NCI-H1417 (cell line): ENCODE data around the gene ATP6AP2.

ENCODE experiments used
- DNase-seq, 3 experiments: peaks; one replicate each; lab custom pipeline; 2025; lab: John Stamatoyannopoulos, UW

ATP6AP2 gene

DNA sequence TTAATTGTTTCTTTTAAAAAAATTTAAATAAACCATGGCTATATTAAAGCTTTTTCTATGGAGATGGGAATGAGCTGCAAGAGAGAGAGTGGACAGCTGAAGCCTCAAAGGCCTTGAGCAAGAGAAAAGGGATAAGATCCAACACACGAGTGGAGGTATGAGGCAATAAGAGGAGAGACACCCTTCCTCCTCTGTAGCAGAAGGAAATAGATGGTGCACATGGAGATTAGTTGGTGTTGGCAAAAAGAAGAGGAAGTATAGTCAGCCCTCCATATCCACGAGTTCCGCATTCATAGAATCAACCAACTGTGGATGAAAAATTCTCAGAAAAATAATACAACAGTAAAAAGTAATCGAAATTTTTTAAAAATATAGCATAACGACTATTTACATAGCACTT is 63.4 kb downstream of the ATP6AP2 start:
- no peak for DNase-seq

DNA sequence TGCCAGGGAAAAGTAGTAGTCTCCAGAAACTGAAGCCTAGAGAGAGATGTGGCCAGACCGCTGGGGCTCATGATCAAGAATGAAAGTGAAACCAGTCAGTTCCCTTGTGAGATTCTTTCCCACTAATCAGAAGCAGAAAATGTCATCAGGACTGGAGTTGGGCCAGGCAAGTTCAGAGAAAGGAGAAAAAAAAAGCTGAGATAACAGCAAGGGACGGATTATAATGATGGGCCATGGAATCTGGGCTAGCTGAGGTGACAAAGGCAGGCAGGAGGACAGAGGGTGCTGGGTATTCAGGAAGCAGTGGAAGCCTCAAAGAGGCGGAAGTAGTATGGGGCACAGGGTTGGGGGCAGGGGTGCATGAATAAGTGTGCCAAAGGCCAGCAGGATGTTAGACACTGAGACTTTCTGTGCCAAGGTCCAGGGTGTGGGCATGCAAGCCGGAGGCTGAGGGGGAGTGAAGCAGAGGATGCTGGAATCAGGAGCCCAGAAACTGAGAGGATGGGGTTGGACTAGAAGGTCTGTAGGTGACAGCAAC is 64.1 kb downstream of the ATP6AP2 start:
- DNase-seq = no peak

DNA sequence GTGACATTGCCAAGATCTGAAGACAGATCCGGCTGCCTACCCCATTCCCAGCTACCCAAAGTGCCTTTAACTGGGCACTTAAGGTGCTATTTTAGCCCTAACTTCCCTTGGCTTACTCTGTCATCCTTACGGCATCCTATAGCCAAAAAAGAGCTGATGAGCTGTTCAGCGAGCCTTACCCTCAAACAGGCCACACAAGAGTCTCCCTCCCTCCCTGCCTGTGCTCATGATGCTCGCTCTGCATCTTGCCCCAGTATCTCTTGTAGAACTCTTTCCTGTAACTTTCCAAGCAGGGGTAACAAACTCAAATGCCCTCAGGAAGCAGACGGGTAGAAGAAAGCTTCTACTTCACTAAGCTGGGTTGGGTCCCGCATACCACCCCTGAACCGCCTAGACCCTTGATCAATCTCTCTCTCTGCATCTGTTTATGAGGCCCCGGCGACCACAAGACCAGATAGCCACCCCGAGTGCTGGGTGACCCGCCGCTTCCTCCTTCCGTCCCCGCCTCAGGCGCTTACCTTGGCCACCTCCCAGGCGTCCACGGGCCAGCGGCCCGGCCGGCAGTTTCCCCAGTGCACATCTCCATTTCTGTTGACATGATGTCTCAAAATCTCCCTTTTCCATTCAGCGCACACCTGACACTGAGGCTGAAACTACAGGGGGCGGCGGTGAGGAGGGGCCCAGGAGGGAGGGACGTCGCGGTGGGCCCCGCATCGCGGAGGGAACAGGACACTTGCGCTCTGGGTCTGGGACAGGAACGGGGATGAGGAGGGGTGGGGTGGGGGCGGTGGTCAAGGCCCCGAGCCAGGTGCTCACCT is 65.9 kb downstream of the ATP6AP2 start:
- DNase-seq = peak in 2 of 3 experiments; percentile 70 to 72

DNA sequence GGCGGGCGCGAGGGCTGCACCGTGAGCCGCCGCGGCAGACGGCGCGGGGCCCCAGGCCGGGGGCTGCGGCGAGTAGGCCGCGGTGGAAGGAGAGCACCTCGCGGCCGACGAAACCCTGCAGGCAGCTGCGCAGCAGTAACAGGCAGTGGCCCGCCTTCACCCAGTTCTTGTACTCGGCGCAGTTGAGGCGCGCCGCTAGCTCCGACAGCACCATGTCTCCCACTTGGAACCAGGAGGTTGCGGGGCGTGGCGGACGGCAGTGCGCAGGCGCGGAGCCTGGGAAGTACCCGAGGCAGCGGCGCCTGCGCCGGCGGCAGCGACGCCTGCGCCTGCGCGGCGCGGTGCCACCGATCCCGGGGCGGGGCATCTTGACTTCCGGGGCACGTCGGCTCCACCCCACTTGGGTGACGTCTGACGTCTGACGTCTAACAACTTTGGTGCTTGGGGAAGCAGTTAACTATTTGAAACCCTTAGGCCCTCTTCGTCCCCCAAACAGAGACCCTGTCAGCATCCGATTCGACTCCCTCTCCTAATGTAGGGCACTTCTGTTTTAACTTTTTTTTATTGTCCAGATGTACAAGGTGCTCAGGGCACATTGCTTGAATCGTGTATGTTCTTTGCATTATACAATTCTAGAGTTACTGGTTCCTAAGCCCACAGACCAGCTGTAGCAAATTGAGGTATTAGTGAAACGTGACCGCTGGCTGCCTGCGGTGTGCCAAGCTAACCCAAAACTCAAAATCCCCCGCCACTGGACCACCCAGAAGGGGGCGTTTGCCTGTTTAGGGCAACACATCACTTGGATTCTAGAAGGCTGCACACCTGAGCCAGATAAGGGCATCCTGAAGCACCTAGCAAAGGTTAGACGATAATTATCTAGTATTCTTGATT is 66.8 kb downstream of the ATP6AP2 start, which contains the start of gene CXorf38:
CXorf38 (minus strand) TSS at position 255 of the 891 bp plus-strand sequence; CDS start at position 214, 41 bp downstream.
- peak; percentile 92 to 98 (median 98) for DNase-seq

DNA sequence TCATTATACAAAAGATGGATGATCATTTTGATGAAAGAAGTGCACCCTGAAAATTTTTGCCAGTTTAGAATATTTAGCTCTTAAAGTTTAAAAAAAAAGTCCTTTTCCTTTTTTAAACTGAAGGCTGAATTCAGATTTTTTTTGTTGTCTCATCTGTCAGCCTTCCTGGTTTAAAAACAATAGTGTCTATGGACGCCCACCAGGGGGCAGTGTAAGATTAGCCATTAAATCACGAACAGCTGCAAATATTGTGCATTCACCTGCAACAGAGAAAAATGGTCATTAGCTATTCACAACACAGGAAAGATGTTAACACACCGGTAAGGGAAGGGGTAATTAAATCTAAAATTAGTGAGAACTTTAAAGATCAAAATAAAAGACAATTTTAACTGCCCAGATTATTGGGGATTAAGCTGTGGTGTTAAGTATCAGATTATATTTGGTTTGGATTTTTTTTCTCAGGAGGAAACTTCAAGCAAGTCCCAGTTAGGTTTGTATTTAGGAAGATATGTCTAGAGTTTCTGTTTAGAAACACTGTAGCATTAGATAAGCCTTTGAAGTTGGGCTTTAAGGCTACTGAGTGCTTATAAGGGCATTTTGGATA is 71.0 kb downstream of the ATP6AP2 start:
- peak; percentile 38 to 94 (median 66) for DNase-seq

DNA sequence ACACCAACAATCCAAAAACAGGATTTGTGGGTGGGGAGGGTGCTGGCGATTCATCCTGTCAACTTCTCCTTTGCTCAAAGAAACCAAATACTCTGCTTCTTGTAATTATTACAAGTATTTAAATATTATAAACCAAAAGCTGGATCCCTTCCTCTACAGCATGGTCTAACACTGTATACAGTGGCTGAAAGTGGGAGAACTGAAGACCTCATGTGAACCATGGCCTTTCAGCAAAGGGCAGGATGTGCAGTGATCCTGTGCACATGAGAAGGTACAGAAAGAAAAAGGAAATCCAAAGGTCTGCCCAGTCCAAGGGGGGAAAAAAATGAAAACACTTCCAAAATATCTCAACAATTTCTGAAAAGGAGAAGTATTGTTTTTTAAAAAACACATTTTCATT is 71.9 kb downstream of the ATP6AP2 start:
- no peak for DNase-seq

DNA sequence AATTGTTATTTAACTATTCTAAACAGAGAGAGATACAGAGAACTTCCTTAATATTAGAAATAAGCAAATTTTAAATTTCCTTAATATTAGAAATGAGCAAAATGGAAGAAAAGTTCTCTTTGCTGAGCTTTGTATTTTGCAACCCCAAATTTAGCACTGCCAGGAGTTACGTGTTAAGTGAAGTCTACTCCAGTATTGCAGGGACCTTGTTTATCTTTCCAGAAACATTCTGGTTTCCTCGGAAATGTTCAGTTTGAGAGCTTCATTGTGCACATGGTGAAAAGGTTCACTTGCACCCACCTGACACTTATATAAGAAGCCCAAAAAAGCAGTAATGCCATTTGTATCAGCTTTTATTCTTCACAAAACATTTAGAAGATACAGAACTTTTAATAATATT is 72.8 kb downstream of the ATP6AP2 start:
- no peak for DNase-seq
